Measurements from ENCODE around the gene MEG3.

Gene MEG3

GRCh38 chr14:100878271-100879146 is 52.6 kb downstream of the MEG3 start:
- Histone ChIP-seq H3K9me3 (ENCODE audit: insufficient read depth, low read depth, low read length) (no peaks in the 10 kb centered on the region), H3K9me2 (replicated peaks; ENCODE audit: low read depth, low read length) (no peaks in the 10 kb centered on the region), H3K79me2 (ENCODE audit: insufficient read depth, low read length) (no peaks in the 10 kb centered on the region), H3F3A (ENCODE audit: low read depth) (no peaks in the 10 kb centered on the region), H2AFZ (ENCODE audit: low read length) (no peak overlapping the region), H3K4me2 (ENCODE audit: low read depth, low read length, poor library complexity, severe bottlenecking) (no peak overlapping the region), H3K4me1 (ENCODE audit: insufficient read depth, low read length, poor library complexity, severe bottlenecking) (no peaks in the 10 kb centered on the region), H3K9ac (ENCODE audit: low read depth, low read length, poor library complexity, severe bottlenecking) (no peak overlapping the region), H4K20me1 (ENCODE audit: insufficient read depth, low read length, poor library complexity, severe bottlenecking) (no peaks in the 10 kb centered on the region), H3K36me3 (ENCODE audit: insufficient read depth, low read length) (no peaks in the 10 kb centered on the region), H3K27me3 (ENCODE audit: insufficient read depth, low read length, poor library complexity, severe bottlenecking) (no peaks in the 10 kb centered on the region), H3K4me3 (ENCODE audit: low read length, poor library complexity, severe bottlenecking) (no peak overlapping the region)
- no peak for TF ChIP-seq EZH2phosphoT487 (IDR thresholded peaks at IDR 0.05; ENCODE audit: borderline replicate concordance)
- TF ChIP-seq CTCF (conservative IDR thresholded peaks at IDR 0.05; ENCODE audit: low read length), result no peak

GRCh38 chr14:100879194-100879593 is 53.3 kb downstream of the MEG3 start:
- TF ChIP-seq CTCF (conservative IDR thresholded peaks at IDR 0.05; ENCODE audit: low read length) (no peak), EZH2phosphoT487 (IDR thresholded peaks at IDR 0.05; ENCODE audit: borderline replicate concordance) (no peak)
- Histone ChIP-seq H3K9me3 (ENCODE audit: insufficient read depth, low read depth, low read length) (no peaks in the 10 kb centered on the region), H3F3A (ENCODE audit: low read depth) (no peaks in the 10 kb centered on the region), H3K4me2 (ENCODE audit: low read depth, low read length, poor library complexity, severe bottlenecking) (no peak overlapping the region), H3K27me3 (ENCODE audit: insufficient read depth, low read length, poor library complexity, severe bottlenecking) (no peaks in the 10 kb centered on the region), H3K9me2 (replicated peaks; ENCODE audit: low read depth, low read length) (no peaks in the 10 kb centered on the region), H3K4me3 (ENCODE audit: low read length, poor library complexity, severe bottlenecking) (no peak overlapping the region), H3K79me2 (ENCODE audit: insufficient read depth, low read length) (no peaks in the 10 kb centered on the region), H3K36me3 (ENCODE audit: insufficient read depth, low read length) (no peaks in the 10 kb centered on the region), H3K9ac (ENCODE audit: low read depth, low read length, poor library complexity, severe bottlenecking) (no peak overlapping the region), H4K20me1 (ENCODE audit: insufficient read depth, low read length, poor library complexity, severe bottlenecking) (no peaks in the 10 kb centered on the region), H2AFZ (ENCODE audit: low read length) (no peak overlapping the region), H3K4me1 (ENCODE audit: insufficient read depth, low read length, poor library complexity, severe bottlenecking) (no peaks in the 10 kb centered on the region)

- Histone ChIP-seq H3K9ac (ENCODE audit: low read depth, low read length, poor library complexity, severe bottlenecking) (no peak overlapping the region), H2AFZ (ENCODE audit: low read length) (no peak overlapping the region), H3K9me2 (replicated peaks; ENCODE audit: low read depth, low read length) (no peaks in the 10 kb centered on the region), H3K79me2 (ENCODE audit: insufficient read depth, low read length) (no peaks in the 10 kb centered on the region), H3F3A (ENCODE audit: low read depth) (no peaks in the 10 kb centered on the region), H4K20me1 (ENCODE audit: insufficient read depth, low read length, poor library complexity, severe bottlenecking) (no peaks in the 10 kb centered on the region), H3K4me3 (ENCODE audit: low read length, poor library complexity, severe bottlenecking) (no peak overlapping the region), H3K9me3 (ENCODE audit: insufficient read depth, low read depth, low read length) (no peaks in the 10 kb centered on the region), H3K4me1 (ENCODE audit: insufficient read depth, low read length, poor library complexity, severe bottlenecking) (no peaks in the 10 kb centered on the region), H3K36me3 (ENCODE audit: insufficient read depth, low read length) (no peaks in the 10 kb centered on the region), H3K27me3 (ENCODE audit: insufficient read depth, low read length, poor library complexity, severe bottlenecking) (no peaks in the 10 kb centered on the region), H3K4me2 (ENCODE audit: low read depth, low read length, poor library complexity, severe bottlenecking) (no peak overlapping the region)
- TF ChIP-seq EZH2phosphoT487 (IDR thresholded peaks at IDR 0.05; ENCODE audit: borderline replicate concordance), result no peak
Measured at GRCh38 chr14:100879782-100880181, 53.9 kb downstream of the MEG3 start.

Measured in Loucy (cell line).